Cardiac fibroblast (primary cell): ENCODE results near the gene PRUNE1.
A peak's percentile ranks its signal among the peaks of the same experiment; 100 is the strongest.

Experiments used
- DNase-seq, 2 donors: peaks; one replicate each; pipeline versions ENCODE4 v3.0.0 to v3.0.0-alpha.2; 2010; ENCODE audit warnings: low read depth in 2 of 2
- H3K4me3 ChIP-seq, 2 donors: replicated peaks in 1 of 2; 1 replicate in 1 of 2; 2 replicates in 1 of 2; pipeline ENCODE4 v1.5.1; 2011; ENCODE audit warnings: low read depth in 2 of 2, low read length in 2 of 2, mild to moderate bottlenecking in 2 of 2, moderate library complexity in 1 of 2
- CTCF ChIP-seq: IDR thresholded peaks from one replicate; pipeline ENCODE4 v1.5.1; 2011; ENCODE audit warnings: low read depth, mild to moderate bottlenecking, low read length, inconsistent platforms

Gene PRUNE1

GRCh38 chr1:151012684-151013471 is 4.6 kb downstream of the PRUNE1 start:
- TF ChIP-seq CTCF = no peak
- no peak overlapping the region for H3K4me3 ChIP-seq
- peak; percentile 45 to 77 for DNase-seq

GRCh38 chr1:151013518-151013917 is 5.3 kb downstream of the PRUNE1 start:
- TF ChIP-seq CTCF = peak; percentile 0
- peak; percentile 37 to 90 for DNase-seq
- H3K4me3 ChIP-seq = no peak overlapping the region

GRCh38 chr1:151024540-151025146 is 16.4 kb downstream of the PRUNE1 start:
- peak; percentile 80 for TF ChIP-seq CTCF
- peak; percentile 76 to 82 for DNase-seq
- H3K4me3 ChIP-seq = no peak overlapping the region

- no peak for TF ChIP-seq CTCF
- no peak for DNase-seq
- no peak overlapping the region for H3K4me3 ChIP-seq
Measured at GRCh38 chr1:151026460-151026859, 18.2 kb downstream of the PRUNE1 start.

GRCh38 chr1:151032164-151032563 is 23.9 kb downstream of the PRUNE1 start:
- no peak overlapping the region for H3K4me3 ChIP-seq
- no peak for TF ChIP-seq CTCF
- DNase-seq = no peak

- DNase-seq = no peak
- no peak for TF ChIP-seq CTCF
- no peak overlapping the region for H3K4me3 ChIP-seq
Measured at GRCh38 chr1:151035167-151035566, 26.9 kb downstream of the PRUNE1 start.
